H1 (cell line): Measurements from ENCODE around the gene FGFBP2. TPM values are rescaled to one million over a fixed set of nuclear protein-coding genes. Genes with fewer than 3 reads are reported as not detected.

ENCODE experiments used
- CBX5 ChIP-seq: fragments of 300-800, 300-1000 bp; sonication (generic); IDR thresholded peaks from 2 replicates; pipeline ENCODE4 v1.7.1; 2016; ENCODE audit warnings: antibody characterized with exemption, low read length, low read depth
- CHD7 ChIP-seq: fragments of 300-600 bp; sonication (generic); IDR thresholded peaks from 2 replicates; pipeline ENCODE4 v1.7.1; 2012; ENCODE audit warnings: low read length, moderate library complexity, mild to moderate bottlenecking, inconsistent platforms; ENCODE audit not compliant: insufficient replicate concordance
- EP300 ChIP-seq, 2 experiments: IDR thresholded peaks; 1 replicate in 1 of 2; 2 replicates in 1 of 2; pipeline ENCODE4 v1.6.1; 2011 to 2012; ENCODE audit warnings: low read depth in 2 of 2, low read length in 2 of 2, mild to moderate bottlenecking in 2 of 2, borderline replicate concordance in 1 of 2, inconsistent platforms in 1 of 2, moderate library complexity in 1 of 2
- GTF2F1 ChIP-seq: IDR thresholded peaks from 2 replicates; pipeline ENCODE4 v1.6.1; 2012; ENCODE audit warnings: low read depth, low read length, improper control_type of control experiment, borderline replicate concordance
- PHF8 ChIP-seq: fragments of 200-600 bp; sonication (generic); conservative IDR thresholded peaks from 2 replicates; pipeline ENCODE4 v1.7.1; 2012; ENCODE audit warnings: low read depth, mild to moderate bottlenecking, inconsistent platforms, low read length, moderate library complexity
- POLR2A ChIP-seq, 2 experiments: IDR thresholded peaks; 1 replicate in 1 of 2; 2 replicates in 1 of 2; pipeline ENCODE4 v1.6.1; 2011; ENCODE audit warnings: low read depth in 2 of 2, low read length in 2 of 2, mild to moderate bottlenecking in 2 of 2; ENCODE audit errors: control extremely low read depth in 1 of 2
- RXRA ChIP-seq: IDR thresholded peaks from 2 replicates; pipeline ENCODE4 v1.6.1; 2011; ENCODE audit warnings: low read depth, mild to moderate bottlenecking, low read length, moderate library complexity; ENCODE audit not compliant: insufficient read depth
- TAF1 ChIP-seq: IDR thresholded peaks from 2 replicates; pipeline ENCODE4 v1.6.1; 2011; ENCODE audit warnings: mild to moderate bottlenecking, low read depth, low read length
- TBP ChIP-seq: IDR thresholded peaks from 2 replicates; pipeline ENCODE4 v1.6.1; 2011; ENCODE audit warnings: low read depth, low read length, improper control_type of control experiment
- polyA plus RNA-seq, 7 experiments: library from polyadenylated mRNA; depleted of rRNA in 3 of 7; stranded (reverse) in 5 of 7; unstranded in 2 of 7; fragments of >200 nt in 5 of 7; fragments of 200-250 nt in 2 of 7; gene quantifications; 1 replicate in 5 of 7; 2 replicates in 1 of 7; 4 replicates in 1 of 7; pipeline versions ENCODE4 v1.2.1 to v1.2.3, GENCODE V29; 2011 to 2013; ENCODE audit warnings: missing spikeins in 2 of 7, mixed read lengths in 2 of 7
- total RNA-seq: library from RNA; stranded (reverse); fragmentation: NEBNext Ultra II Directional; extraction: Animal tissue kit (Norgen Biotek cat#: 25700); gene quantifications from 2 replicates; pipeline ENCODE4 v1.2.1, GENCODE V29; 2021

Gene FGFBP2
- total and polyA plus RNA-seq, 2 of the 8 experiments (the other 6 are each of a cell fraction or from before 2014, with no cell fraction given) = 0.15 TPM; not detected in 1

GRCh38 chr4:16011173-16011572 lies 48.2 kb upstream of the FGFBP2 start (continued):
- TF ChIP-seq CHD7 (no peak), PHF8 (no peak), TBP (no peak), RXRA (no peak), CBX5 (no peak), POLR2A (IDR thresholded peaks at IDR 0.05; ENCODE audit: control extremely low read depth in 1 of 2, low read depth in 2 of 2, low read length in 2 of 2) (no peak), EP300 (IDR thresholded peaks at IDR 0.05; ENCODE audit: borderline replicate concordance in 1 of 2, low read depth in 2 of 2, low read length in 2 of 2) (no peak), TAF1 (no peak), GTF2F1 (no peak)
- TF ChIP-seq, all 59 proteins: peak for 0
